ENCODE measurements around the gene NOC2L.
"Not testable (repeated sequence)": the region's sequence is repeated elsewhere in the genome, so short reads cannot be mapped to it uniquely, and the experiment has no call there.

The NOC2L gene

GRCh38 chr1:960363-961131 is 1.5 kb upstream of the NOC2L start, which contains the start of gene KLHL17:
Gene KLHL17 (plus strand): TSS chr1:960584. CDS start chr1:960694, 110 bp downstream.
- DNase-seq, result peak; percentile 17

GRCh38 chr1:959731-960362 is 791 bp upstream of the NOC2L start:
- no peak for DNase-seq

GRCh38 chr1:956636-957035 is 2.4 kb downstream of the NOC2L start:
- no peak for DNase-seq

GRCh38 chr1:955474-955873 is 3.6 kb downstream of the NOC2L start:
- no peak for DNase-seq

- DNase-seq, result no peak
Observed at GRCh38 chr1:954927-955326, 4.1 kb downstream of the NOC2L start.

- no peak for DNase-seq
Observed at GRCh38 chr1:953524-954320, 5.3 kb downstream of the NOC2L start.

GRCh38 chr1:952603-953002 is 6.5 kb downstream of the NOC2L start:
- no peak for DNase-seq

GRCh38 chr1:952201-952600 is 6.9 kb downstream of the NOC2L start:
- no peak for DNase-seq

- no peak for DNase-seq
Observed at GRCh38 chr1:951364-951763, 7.7 kb downstream of the NOC2L start.

- DNase-seq, result no peak
Observed at GRCh38 chr1:950881-951280, 8.2 kb downstream of the NOC2L start.

GRCh38 chr1:950268-950667 is 8.8 kb downstream of the NOC2L start:
- no peak for DNase-seq

- DNase-seq, result no peak
Observed at GRCh38 chr1:947958-948357, 11.1 kb downstream of the NOC2L start.

GRCh38 chr1:946811-947210 is 12.2 kb downstream of the NOC2L start:
- not testable (repeated sequence) for DNase-seq

GRCh38 chr1:945688-946556 is 13.1 kb downstream of the NOC2L start:
- no peak for DNase-seq

- no peak for DNase-seq
Observed at GRCh38 chr1:944341-945325, 14.4 kb downstream of the NOC2L start.

- DNase-seq, result no peak
Observed at GRCh38 chr1:943545-944340, 15.3 kb downstream of the NOC2L start.

- DNase-seq, result no peak
Observed at GRCh38 chr1:942864-943533, 16.1 kb downstream of the NOC2L start.

- DNase-seq, result no peak
Observed at GRCh38 chr1:942411-942821, 16.6 kb downstream of the NOC2L start.

GRCh38 chr1:941588-942383 is 17.3 kb downstream of the NOC2L start:
- DNase-seq, result peak; percentile 62
